CD4-positive, alpha-beta T cell treated with Interleukin-15 for 4 hours (primary cell): ENCODE data around the gene DDN.

Experiments
- DNase-seq: peaks from one replicate; pipeline ENCODE4 v3.0.0-alpha.2; 2020; ENCODE audit warnings: low spot score

DDN gene

DNA sequence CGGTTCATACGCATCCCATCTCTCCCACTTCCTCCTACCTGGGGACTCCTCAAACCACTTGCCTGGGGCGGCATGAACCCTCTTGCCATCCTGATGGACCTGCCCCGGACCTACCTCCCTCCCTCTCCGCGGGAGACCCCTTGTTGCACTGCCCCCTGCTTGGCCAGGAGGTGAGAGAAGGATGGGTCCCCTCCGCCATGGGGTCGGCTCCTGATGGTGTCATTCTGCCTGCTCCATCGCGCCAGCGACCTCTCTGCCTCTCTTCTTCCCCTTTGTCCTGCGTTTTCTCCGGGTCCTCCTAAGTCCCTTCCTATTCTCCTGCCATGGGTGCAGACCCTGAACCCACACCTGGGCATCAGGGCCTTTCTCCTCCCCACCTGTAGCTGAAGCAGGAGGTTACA is 17.4 kb downstream of the DDN start:
- DNase-seq = no peak

- no peak for DNase-seq
Observed at GRCh38 chr12:48980953-48981756, 18.0 kb downstream of the DDN start.

DNA sequence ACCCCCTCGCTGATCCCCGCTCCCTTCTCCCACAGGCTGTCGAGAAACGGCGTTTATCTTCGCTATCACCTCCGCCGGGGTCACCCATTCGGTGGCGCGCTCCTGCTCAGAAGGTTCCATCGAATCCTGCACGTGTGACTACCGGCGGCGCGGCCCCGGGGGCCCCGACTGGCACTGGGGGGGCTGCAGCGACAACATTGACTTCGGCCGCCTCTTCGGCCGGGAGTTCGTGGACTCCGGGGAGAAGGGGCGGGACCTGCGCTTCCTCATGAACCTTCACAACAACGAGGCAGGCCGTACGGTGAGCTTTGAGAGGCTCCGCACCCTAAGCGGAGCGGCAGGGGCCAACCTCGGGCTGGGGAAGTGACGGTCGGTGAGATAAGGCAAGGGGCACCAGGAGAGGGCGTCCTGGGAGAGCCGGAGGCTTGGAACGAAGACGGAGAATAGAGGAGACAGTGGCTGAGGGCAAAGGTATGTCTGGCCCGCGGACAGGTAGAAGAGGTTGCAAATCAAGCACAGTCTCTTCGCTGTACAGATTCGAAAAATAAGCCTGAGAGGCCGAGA is 18.7 kb downstream of the DDN start:
- no peak for DNase-seq

GRCh38 chr12:48979602-48980388 is 19.4 kb downstream of the DDN start:
- DNase-seq = no peak

- DNase-seq = no peak
Observed at GRCh38 chr12:48978741-48979601, 20.2 kb downstream of the DDN start.

- DNase-seq = no peak
Observed at GRCh38 chr12:48978291-48978740, 20.9 kb downstream of the DDN start, which contains the start of gene WNT1. TSS of gene WNT1 (plus strand) at chr12:48978322. CDS start at chr12:48978651, 329 bp downstream.

DNA sequence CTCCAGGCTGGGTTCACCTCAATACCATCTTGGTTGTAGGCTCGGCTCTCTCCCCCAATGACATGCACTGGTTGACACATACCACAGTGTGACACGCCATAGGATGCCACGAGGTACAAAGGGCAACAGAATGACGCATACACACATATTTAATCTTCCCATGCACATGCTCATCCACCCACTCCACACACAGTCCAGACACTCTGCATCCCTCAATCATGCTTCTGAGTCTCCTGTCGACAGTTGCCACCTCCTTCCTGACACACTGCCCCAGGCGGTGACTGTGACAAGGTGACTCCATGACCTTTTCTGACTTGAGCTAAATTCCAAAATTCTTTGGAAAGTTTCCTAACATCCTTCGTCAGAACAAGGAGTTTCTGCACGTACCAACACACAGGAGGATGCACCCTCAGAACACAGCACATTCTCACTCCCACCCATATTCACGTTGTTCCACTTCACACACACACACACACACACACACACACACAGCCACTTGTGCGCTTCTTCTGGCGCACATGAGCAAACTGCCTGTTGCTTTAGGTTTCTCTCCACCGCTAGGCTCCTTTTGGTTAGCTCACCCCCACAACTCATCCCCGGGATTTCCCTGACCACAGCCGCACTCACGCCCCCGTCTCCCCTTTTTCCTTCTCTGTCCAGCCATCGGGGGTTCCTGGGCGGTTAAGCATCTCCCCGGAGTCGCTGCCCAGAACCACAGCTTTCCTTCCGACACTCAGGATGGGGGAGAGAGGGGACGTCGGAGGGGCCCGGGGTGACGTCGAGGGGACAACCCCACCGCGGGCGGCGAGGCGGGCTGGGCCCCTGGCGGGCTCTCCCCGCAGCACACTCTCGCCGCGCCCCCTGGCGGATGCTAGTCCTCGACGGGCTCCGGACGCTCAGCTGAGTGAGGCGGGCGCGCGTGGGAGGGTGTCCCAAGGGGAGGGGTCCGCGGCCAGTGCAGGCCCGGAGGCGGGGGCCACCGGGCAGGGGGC is 21.6 kb downstream of the DDN start:
- DNase-seq = peak; percentile 78

- no peak for DNase-seq
Observed at GRCh38 chr12:48973941-48974673, 25.1 kb downstream of the DDN start.

DNA sequence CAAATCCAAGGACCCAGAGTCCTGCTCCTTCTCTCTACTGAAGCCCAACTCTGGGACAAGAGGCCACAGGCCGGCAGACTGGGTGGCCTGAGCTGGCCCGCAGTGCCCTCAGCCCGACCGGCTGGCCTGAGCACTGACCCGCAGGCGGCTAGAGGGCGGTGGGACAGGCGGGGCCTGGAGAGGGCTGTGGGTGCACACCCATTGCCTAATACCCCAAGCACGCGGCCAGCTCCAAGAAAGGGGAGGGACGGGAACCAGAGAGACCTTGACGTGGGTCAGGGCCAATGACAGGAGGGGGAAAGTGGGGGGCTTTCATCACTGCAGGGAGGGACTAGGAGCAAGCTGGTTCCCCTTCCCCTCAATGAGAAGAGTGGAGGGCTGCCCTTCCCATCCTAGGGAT is 25.6 kb downstream of the DDN start:
- DNase-seq = no peak

DNA sequence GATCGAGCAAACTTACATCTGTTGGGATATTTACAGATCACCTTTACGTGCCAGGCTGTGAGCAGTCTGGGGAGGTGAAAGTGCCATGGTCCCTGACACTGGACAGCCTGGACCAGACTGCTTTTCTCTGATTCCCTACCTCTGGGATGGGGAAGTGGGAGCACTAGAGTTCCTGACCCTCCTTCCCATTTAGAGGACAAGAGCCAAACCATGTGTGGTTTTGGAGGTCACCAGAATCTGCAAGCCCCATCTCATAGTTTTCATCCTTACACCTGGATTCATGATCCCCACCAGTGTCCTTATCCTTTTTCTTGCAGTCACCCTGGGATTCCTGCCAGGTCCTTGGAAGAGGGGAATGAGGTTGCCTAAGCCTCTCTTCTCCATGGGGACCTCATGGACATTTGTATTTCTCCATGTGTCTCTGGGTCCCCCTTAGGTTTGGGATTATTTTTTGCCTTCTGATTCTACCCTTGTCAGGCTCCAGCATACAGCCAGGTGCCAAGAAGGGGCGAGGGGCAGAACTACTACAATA is 26.2 kb downstream of the DDN start:
- no peak for DNase-seq

DNA sequence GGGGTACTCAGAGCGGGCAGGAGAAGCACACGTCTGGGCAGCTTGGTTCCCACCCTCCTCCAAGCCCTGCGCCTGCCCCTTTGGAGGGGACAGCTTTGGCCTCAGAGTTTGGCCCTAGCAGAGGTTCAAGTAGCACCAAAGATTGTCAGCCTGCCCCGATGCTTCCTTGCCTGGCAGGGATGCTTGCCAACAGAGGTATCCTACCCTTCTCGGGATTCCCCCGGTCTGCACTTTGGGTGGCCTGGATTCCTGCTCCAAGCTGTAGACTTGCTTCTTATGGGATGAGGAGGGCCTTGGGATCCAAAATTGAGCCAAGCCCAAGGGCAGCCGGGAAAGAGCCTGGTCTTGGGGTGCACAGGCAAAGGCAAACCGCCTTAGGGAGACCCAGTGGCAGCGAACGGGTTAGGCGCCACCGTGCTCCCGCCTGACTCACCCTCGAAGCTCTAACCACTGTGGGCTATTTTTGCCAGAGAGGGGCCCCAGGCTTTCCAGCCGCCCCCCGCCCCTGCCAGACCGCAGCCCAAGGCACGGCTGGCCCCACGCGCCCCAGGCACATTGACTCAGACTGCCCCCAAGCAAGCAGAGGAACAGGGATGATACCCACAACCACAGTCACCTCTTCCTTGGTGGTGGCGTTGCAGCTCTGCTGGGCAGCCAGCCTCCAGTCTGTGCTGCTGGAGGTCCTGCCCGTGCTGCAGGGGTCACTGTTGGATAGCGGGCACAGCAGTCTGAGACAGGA is 26.8 kb downstream of the DDN start:
- DNase-seq = no peak

- no peak for DNase-seq
Observed at GRCh38 chr12:48970702-48971334, 28.4 kb downstream of the DDN start.

GRCh38 chr12:48969833-48970701 is 29.1 kb downstream of the DDN start:
- peak; percentile 28 for DNase-seq

- no peak for DNase-seq
Observed at GRCh38 chr12:48969160-48969771, 29.9 kb downstream of the DDN start.

GRCh38 chr12:48968467-48968866 is 30.7 kb downstream of the DDN start:
- DNase-seq = no peak

DNA sequence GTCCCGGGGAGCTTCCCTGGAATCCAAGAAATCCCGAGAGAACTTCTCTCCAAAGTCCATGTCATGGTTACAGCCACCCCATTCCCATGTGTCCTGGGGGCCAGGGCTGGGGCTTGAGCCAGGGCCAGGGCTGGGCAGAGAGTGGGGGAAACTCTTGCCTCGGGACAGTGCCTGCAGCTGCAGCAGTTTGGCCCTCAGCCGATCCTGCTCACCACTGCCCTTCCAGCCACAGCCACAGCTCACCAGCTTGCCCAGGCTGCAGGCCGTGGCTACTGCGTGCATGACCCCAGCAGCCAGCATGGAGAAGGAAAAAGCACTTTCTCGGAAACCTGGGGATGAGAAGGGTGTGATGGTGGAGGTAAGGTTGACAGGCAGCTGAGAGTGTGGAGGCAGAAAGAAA is 31.2 kb downstream of the DDN start:
- DNase-seq = no peak
